ENCODE data around the gene DSG3. TPM values are rescaled to one million over a fixed set of nuclear protein-coding genes. Genes with fewer than 3 reads are reported as not detected.
A peak's percentile ranks its signal among the peaks of the same experiment; 100 is the strongest.

DSG3 gene
- total and polyA plus RNA-seq, 2 of the 13 experiments (the other 11 are each of a cell fraction or from before 2014, with no cell fraction given) = not detected

DNA sequence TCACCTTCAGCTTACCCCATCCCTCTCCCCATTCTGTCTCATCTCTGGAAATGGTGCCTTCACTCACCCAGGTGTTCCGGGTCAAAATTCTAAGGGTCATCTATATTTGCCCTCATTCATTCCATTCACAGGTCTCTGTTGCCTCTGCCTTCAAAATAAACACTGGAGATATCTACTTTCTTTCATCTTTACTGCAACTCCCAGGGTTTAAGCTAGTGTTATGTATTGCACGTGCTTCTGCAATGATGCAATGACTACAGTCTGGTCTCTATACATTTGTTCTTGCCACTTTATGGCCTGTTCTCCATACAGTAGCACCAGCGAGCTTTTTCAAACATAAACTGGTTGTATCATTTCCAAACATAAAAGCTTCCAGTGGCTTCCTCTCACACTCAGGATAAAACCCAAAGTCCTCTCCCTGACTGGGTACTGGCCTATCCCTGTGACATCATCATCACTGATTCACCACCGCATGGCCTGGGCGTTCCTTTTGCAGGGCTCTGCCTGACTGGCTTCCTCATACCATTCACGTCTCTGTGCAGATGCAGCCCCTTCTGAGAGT is 64.7 kb downstream of the DSG3 start (continued):
- TF ChIP-seq, protein P1, sequence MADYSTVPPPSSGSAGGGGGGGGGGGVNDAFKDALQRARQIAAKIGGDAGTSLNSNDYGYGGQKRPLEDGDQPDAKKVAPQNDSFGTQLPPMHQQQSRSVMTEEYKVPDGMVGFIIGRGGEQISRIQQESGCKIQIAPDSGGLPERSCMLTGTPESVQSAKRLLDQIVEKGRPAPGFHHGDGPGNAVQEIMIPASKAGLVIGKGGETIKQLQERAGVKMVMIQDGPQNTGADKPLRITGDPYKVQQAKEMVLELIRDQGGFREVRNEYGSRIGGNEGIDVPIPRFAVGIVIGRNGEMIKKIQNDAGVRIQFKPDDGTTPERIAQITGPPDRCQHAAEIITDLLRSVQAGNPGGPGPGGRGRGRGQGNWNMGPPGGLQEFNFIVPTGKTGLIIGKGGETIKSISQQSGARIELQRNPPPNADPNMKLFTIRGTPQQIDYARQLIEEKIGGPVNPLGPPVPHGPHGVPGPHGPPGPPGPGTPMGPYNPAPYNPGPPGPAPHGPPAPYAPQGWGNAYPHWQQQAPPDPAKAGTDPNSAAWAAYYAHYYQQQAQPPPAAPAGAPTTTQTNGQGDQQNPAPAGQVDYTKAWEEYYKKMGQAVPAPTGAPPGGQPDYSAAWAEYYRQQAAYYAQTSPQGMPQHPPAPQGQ (CRISPR knock-in tag; IDR thresholded peaks at IDR 0.05; ENCODE audit: borderline replicate concordance) = no peak
- peak; percentile 81 for TF ChIP-seq SAP130 (CRISPR knock-in tag; IDR thresholded peaks at IDR 0.05; ENCODE audit: low read depth)
- TF ChIP-seq ZNF644 (CRISPR knock-in tag; IDR thresholded peaks at IDR 0.05; ENCODE audit: low read depth) = peak; percentile 86
- TF ChIP-seq ZNF33B (CRISPR knock-in tag; IDR thresholded peaks at IDR 0.05) = peak; percentile 84; the same call in 1 of the 2 replicates
- peak; percentile 32 for TF ChIP-seq SMC3 (IDR thresholded peaks at IDR 0.05; ENCODE audit: low read length)
- 0 out of 2 replicates have a peak, but pooled peaks have one; percentile 23 for TF ChIP-seq FOSL1 (CRISPR knock-in tag; IDR thresholded peaks at IDR 0.05; ENCODE audit: borderline replicate concordance)
- TF ChIP-seq ARNT (IDR thresholded peaks at IDR 0.05) = no peak
- TF ChIP-seq ELF4 (CRISPR knock-in tag; IDR thresholded peaks at IDR 0.05; ENCODE audit: borderline replicate concordance) = no peak
- TF ChIP-seq MED8 (CRISPR knock-in tag; IDR thresholded peaks at IDR 0.05; ENCODE audit: insufficient replicate concordance) = no peak
- TF ChIP-seq TBL1XR1 (IDR thresholded peaks at IDR 0.05; ENCODE audit: borderline replicate concordance, low read length, partially characterized antibody) = peak; percentile 94
- 0 out of 2 replicates have a peak, but pooled peaks have one; percentile 54 for TF ChIP-seq REL (CRISPR knock-in tag; conservative IDR thresholded peaks at IDR 0.05)
- TF ChIP-seq ZNF407 (CRISPR knock-in tag; IDR thresholded peaks at IDR 0.05; ENCODE audit: not compliant biosample characterization) = no peak
- TF ChIP-seq MIER3 (CRISPR knock-in tag; IDR thresholded peaks at IDR 0.05; ENCODE audit: borderline replicate concordance) = peak; percentile 60; the same call in 1 of the 2 replicates
- no peak for TF ChIP-seq ZNF891 (CRISPR knock-in tag; IDR thresholded peaks at IDR 0.05)
- TF ChIP-seq, protein P2, sequence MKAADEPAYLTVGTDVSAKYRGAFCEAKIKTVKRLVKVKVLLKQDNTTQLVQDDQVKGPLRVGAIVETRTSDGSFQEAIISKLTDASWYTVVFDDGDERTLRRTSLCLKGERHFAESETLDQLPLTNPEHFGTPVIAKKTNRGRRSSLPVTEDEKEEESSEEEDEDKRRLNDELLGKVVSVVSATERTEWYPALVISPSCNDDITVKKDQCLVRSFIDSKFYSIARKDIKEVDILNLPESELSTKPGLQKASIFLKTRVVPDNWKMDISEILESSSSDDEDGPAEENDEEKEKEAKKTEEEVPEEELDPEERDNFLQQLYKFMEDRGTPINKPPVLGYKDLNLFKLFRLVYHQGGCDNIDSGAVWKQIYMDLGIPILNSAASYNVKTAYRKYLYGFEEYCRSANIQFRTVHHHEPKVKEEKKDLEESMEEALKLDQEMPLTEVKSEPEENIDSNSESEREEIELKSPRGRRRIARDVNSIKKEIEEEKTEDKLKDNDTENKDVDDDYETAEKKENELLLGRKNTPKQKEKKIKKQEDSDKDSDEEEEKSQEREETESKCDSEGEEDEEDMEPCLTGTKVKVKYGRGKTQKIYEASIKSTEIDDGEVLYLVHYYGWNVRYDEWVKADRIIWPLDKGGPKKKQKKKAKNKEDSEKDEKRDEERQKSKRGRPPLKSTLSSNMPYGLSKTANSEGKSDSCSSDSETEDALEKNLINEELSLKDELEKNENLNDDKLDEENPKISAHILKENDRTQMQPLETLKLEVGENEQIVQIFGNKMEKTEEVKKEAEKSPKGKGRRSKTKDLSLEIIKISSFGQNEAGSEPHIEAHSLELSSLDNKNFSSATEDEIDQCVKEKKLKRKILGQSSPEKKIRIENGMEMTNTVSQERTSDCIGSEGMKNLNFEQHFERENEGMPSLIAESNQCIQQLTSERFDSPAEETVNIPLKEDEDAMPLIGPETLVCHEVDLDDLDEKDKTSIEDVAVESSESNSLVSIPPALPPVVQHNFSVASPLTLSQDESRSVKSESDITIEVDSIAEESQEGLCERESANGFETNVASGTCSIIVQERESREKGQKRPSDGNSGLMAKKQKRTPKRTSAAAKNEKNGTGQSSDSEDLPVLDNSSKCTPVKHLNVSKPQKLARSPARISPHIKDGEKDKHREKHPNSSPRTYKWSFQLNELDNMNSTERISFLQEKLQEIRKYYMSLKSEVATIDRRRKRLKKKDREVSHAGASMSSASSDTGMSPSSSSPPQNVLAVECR (CRISPR knock-in tag; IDR thresholded peaks at IDR 0.05; ENCODE audit: borderline replicate concordance) = peak; percentile 82; the same call in 1 of the 2 replicates
- no peak for TF ChIP-seq RORA (CRISPR knock-in tag; IDR thresholded peaks at IDR 0.05)
